G401.6 (cell line): ENCODE measurements around the gene FGF22.
"Not testable (repeated sequence)": the region's sequence is repeated elsewhere in the genome, so short reads cannot be mapped to it uniquely, and the experiment has no call there.

Experiments used
- FAIRE-seq: peaks from 2 replicates; lab custom pipeline; 2012; peaks lifted over from hg19 to GRCh38; lab: Jason Lieb, UNC

FGF22 gene

DNA sequence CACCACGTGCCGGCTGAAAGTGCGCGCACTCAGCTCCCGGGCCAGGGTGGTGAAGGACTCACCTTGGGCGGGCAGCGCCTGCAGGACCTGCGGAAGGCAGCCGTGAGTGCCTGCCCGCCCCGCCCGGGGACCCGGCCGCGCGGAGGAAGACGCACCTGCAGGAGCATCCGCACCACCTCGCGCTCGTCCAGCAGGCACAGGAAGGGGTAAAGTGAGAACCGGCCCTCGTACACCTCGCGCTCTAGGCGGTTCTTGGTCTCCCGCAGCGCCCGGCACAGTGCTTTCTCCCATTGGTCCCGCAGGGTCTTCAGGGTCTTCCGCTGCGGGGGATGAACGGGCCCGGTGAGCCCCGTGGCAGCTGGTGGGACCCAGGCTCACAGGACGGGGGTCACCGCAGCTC, 17.0 kb upstream of the FGF22 start:
- FAIRE-seq = no peak

DNA sequence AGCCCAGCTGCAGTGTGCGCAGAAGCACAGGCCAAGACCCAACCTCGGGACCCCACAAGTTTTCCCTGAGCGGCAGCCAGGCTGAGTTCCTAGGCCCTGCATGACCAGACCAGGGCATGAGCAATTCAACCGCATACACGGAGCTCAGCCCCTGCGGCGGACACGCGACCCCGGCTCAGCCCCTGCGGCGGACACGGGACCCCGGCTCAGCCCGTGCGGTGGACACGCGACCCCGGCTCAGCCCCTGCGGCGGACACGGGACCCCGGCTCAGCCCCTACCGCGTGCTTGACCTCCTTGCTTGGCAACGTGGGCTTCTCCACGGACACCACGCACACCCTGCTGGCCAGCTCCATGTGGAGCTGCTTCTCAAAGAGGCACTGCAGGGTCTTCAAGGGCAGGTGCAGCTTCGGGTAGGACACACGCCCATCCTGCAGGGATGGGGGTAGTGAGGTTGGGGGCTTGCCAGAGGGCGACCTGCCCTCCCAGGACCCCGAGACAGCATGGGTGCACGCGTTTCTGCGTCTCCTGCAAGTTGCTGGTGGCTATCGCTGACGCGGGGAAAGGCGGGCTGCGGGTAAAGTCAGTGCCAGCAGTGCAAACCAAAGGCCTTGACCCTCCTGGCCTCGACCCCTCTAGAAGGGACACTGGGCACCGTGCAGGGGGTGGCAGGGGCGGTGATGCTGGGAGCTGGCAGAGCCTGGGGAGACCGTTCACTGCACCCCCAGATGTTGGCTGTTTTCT, 16.3 kb upstream of the FGF22 start:
- FAIRE-seq = no peak

DNA sequence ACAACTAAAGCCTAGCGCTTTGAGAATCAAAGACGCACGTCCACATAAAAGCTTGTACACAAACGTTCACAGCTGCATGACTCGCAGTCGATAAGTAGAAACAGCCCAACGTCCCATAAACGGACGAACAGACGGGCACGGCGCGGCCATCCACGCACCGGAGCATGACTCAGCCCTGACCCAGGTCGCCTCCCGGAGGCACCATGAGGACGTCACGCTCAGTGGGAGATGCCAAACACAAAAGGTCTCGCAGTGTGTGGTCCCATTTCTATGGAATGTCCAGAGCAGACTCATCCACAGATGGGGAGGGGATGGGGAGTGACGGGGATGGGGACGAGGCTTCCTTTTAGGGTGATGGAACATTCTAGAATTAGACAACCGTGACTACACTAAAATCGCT, 15.7 kb upstream of the FGF22 start:
- no peak for FAIRE-seq

- FAIRE-seq = no peak
Observed at GRCh38 chr19:624433-625109, 15.1 kb upstream of the FGF22 start.

- FAIRE-seq = no peak
Observed at GRCh38 chr19:625257-625656, 14.4 kb upstream of the FGF22 start.

DNA sequence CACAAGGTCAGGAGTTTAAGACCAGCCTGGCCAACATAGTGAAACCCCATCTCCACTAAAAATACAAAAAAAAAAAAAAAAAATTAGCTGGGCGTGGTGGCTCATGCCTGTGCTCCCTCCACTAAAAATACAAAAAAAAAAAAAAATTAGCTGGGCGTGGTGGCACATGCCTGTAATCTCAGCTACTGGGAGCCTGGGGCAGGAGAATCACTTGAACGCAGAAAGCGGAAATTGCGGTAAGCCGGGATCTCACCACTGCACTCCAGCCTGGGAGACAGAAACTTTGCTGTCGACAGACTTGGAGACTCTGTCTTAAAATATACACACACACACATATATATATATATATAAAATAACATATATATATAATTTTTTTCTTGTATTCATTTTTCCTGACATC, 13.1 kb upstream of the FGF22 start:
- FAIRE-seq = not testable (repeated sequence)

- FAIRE-seq = no peak
Observed at GRCh38 chr19:628168-628567, 11.5 kb upstream of the FGF22 start.

DNA sequence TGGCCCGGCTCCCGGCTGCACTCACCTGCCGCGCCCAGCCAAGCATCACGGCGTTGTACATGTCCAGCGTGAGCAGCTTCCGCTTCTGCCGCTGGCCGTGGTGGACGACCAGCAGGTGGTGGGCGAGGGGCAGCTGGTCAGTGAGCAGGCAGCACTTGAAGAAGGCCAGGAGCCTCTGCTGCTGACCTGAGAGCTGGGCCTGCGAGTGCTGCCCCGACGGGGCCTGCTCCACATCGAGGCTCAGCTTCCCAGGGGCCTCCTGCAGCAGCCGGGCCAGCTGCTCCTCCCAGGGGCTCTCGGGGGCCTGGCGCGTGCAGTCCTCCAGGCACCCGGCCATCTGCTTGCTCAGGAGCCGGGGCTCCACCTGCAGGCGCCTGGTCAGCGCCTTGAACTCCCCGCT, 10.2 kb upstream of the FGF22 start:
- FAIRE-seq = not testable (repeated sequence)

DNA sequence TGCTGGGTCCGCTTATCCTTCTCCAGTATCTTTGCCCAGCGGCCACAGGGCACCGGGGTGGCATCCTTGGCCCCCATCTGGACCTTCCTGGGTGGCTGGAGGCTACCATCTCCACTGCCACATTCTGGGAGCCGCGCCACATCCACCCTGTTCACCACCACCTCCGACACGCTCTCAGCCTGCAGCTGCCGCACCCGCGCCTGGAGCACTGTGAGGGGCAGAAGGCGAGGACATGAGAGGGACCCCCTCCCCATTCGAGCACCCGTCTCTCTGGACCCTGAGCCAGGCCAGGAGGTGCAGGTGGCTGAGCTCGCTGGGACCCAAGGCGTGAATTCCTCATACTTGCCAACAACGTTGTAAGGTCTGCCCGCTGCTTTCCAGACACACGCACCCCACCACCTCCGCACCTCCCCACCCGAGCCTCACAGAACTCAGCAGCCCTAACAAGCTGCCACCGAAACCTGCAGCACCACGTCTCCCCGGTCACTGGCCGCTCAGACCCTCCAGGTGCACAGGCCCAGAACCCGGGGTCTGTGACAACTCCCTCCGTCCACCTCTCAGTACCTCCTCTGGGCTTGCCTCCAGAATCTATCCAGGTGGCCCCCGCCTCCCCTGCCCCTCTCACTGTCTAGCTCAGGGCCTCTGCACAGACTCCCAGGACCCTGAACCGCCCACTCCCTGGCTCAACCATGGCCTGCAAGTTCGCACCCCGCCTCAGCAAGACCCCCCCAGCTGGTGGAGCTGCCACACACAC, 9.5 kb upstream of the FGF22 start:
- FAIRE-seq = no peak

- no peak for FAIRE-seq
Observed at GRCh38 chr19:632579-633067, 7.1 kb upstream of the FGF22 start.

GRCh38 chr19:633068-633785, 6.5 kb upstream of the FGF22 start, which contains the start of gene POLRMT:
POLRMT (minus strand) TSS chr19:633537; CDS start chr19:633512, 25 bp downstream.
- FAIRE-seq = peak; percentile 91

DNA sequence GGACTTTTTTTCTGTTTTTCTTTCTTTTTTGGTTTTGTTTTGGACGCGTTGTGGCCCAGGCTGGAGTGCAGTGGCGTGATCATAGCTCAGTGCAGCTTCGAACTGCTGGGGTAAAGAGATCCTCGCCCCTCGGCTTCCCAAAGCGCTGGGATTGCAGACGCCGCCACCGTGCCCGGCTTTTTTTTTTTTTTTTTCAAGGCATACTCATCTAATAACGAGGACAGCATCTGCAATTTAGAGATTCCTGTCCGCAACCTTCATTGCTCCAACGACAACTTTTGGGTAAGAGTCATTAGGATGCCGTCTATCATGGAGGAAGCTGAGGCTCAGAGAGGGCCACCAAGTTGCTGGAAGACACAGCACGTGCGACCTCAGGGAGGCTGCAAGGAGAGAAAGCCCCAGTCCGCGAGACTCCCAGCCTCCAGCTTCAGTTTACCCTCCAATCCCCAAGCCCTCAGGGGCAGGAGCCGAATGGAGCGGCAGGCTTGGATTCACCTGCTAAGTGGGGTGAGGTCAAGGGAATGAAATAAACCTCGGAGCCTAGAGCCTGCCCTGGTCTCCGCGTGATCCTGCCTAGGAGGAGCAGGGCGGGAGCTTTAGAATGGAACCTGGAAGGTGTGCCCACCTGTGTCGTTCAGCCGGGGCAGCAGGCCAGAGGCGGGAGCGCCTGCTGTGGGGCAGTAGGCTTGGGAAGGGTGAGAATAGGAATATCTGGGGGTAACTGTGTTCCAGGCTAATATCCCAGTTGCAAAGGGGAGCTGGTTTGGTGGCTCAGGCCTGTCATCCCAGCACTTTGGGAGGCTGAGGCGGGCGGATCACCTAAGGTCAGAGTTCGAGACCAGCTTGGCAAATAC, 5.7 kb upstream of the FGF22 start:
- no peak for FAIRE-seq

DNA sequence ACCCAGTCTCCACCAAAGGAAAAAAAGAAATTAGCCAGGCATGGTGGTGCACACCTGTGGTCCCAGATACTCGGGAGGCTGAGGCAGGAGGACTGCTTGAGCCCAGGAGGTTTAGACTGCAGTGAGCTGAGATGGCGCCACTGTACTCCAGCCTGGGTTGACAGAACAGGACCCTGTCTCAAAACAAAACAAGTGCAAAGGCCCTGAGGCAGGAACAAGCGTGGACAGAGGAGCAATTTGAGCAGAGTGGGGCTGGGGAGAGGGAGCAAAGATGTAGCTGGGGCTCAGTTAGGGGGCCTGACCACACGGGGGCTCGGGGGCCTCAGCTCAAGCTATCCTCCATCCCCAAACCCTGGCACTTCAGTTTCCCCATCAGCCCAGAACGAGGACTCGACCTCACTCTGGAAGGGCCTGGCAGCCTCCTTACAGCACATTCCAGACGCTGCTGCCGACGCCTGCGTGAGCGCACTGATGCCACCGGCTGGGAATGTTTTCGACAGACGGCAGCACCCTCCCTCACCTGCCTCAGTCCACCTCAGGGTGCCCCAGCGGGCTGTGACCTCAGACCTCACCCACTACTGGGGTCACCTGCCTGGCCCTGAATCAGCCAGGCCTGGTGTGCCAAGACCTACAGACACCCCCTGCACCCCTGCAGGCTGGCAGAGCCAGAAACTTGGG, 4.6 kb upstream of the FGF22 start:
- FAIRE-seq = no peak

DNA sequence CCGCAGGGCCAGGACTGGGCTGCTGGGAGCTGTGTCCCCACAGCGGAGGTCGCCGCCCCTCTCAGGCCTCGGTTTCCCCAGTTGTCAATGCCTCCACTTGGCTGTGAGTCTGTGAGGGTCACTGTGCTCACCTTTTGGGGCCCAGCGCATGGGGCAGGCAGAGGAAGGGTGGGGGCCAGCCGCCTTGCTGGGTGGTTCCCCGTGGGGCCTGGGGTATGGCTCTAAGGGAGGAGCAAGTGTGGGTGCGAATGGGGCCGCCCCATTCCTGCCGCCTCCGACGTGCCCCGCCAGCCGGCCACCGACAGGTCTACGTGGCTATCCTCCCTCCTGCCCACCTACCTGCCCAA, 800 bp upstream of the FGF22 start:
- FAIRE-seq = no peak

DNA sequence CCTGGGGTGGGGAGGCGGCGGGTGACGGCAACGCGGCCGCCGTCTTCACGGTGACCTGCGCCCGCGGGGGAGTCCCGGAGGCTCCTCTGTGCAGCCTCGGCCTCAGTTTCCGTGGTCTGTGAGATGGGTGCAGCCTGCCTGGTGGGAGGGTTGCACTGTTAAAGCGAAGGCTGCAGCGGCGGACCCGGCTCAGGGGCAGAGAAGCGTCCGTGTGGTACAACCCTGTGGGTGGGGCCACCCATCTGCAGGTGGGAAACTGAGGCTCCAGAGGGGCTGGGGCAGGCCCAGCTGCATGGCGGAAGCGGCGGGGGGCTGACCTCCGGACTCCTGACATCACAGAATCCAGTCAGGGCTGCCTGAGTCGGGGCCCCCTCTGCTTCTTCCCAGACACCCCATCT, 481 bp downstream of the FGF22 start:
- FAIRE-seq = no peak

DNA sequence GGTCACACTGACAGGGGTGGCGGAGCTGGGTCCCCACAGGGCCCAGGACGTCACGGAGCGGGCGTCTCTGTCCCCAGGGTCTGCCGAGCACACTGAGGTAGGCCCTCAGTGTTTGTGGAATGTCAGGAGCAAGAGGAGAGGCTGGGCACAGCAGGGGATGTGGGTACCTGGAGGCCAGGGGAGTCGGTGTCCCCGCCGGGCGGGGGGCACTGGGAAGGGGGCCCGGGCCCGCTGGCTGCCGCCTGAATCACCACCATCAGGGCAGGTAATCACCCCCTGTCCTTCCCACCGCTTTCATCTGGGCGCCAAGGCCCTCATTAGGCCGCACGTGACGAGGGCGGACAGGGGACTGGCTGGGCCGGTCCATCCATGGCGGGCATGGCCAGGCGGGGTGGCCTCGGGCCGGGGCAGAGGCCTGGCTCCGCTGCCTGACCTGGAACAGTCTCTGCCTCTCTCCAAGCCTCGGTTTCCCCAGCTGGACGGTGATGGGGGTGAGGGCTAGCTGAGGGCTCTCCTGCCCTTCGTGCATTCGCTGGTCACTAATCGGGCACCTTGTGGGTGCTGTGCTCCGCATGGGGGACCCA, 1.0 kb downstream of the FGF22 start:
- FAIRE-seq = no peak

DNA sequence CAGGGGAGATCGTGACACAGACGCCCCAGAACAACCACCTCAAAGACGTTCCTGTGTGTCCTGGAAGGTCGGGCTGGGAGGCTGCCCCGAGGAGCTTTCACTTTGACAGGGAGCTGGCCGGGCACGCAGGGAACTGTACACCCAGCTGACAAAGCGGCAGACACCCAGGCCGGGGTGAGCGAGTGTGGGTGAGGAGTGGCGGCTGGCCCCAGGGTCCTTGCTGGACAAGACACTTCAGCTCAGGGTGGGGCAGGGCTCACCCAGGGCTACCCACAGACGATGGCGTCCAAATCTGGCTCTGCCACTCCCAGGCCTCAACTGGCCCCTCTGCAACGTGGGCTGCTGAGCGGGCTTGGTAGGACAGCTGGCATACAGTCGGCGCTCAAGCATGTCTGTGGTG, 2.0 kb downstream of the FGF22 start:
- FAIRE-seq = no peak

DNA sequence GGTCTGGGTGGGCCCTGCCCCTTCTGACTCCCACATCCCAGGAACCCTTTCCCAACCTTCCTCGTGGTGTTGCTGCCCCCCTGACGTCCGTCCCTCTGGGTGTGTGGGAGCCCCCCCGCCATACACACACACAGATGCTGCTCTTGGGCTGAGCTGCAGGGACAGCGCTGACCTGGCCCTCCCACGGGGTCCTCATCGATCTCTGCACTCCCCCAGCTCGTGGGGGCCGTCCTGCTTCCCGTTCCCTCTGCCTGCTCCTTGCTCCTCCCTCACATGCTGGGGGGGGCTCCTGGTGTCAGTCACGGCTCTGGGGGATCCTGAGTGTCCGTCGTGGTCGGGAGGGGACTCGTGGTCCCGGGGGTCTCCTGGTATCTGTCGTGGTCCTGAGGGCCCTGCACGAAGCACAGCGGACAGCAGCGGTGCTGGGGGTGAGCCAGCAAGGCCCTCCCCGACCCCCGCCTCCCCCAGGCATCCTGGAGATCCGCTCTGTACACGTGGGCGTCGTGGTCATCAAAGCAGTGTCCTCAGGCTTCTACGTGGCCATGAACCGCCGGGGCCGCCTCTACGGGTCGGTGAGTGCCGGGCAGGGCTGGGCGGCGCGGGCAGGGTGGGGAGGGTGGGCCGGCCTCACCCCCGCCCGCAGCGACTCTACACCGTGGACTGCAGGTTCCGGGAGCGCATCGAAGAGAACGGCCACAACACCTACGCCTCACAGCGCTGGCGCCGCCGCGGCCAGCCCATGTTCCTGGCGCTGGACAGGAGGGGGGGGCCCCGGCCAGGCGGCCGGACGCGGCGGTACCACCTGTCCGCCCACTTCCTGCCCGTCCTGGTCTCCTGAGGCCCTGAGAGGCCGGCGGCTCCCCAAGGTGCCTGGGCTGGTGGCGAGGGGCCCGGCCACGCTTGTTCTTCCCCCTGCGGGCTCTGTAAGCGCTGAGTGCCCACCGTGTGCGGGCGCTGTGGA, 3.4 kb downstream of the FGF22 start:
- no peak for FAIRE-seq

- no peak for FAIRE-seq
Observed at GRCh38 chr19:643736-644135, 4.1 kb downstream of the FGF22 start.
